ENCODE results near the gene CCDC88A. TPM values are rescaled to one million over a fixed set of nuclear protein-coding genes. Genes with fewer than 3 reads are reported as not detected.

The CCDC88A gene
- total and polyA plus RNA-seq, 2 donors (not counting 1 experiment from before 2014, with no cell fraction given) = 40.8 to 56.5 TPM

DNA sequence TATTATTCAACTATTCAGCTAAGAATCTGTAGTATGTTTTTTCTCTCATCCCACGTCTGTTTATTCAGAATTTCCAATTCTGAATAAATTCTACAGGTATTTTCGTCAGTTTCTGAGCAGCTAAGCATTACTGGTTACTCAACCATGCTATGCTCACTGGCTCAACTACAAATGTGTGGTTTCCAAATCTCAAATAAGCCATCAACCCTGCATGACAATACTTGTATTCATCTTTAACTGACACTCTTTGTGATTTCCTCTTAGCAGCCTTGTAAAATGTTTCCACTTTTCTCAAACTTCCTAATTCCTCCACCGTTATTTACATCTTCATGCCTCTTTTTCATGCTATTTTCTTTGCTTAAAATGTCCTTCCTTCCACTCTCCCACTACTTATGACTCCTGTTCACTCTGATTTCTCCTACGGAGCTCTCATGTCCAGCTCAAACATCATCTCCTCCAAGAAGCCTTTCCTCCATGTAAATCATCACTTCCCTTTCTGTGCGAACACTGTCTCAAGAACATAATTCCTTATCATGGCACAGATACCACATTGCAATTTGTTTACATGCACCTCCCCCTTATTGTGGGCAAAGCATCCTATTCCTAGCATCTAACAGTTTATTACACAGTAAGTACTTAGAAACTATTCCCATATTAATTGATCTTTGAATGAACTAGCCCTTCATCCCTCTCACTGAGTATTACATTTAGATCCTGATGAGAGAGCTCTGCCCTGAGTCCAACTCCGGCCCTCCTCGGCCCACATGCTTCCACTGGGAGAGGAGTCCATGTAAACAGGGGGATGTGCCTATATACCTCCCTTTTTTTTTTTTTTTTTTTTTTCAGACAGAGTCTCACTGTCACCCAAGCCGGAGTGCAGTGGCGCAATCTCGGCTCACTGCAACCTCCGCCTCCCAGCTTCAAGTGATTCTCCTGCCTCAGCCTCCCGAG lies 10.5 kb downstream of the CCDC88A start:
- H3K9me3 ChIP-seq (ENCODE audit: control insufficient read depth, insufficient read depth, low read depth, low read length) = no peaks in the 10 kb centered on the region
- peak overlapping the region; percentile 68 for H3K4me2 ChIP-seq (ENCODE audit: extremely low read depth, insufficient read depth, low read length)
- DNase-seq (ENCODE audit: low read depth in 2 of 2) = peak in 1 of 2 donors; percentile 74
- H4K20me1 ChIP-seq (ENCODE audit: control insufficient read depth, extremely low read depth, insufficient read depth, low read length) = no peaks in the 10 kb centered on the region
- peaks cover 5% of the 10 kb centered on the region for H3K36me3 ChIP-seq (ENCODE audit: control insufficient read depth, insufficient read depth, low read length)
- no peak for TF ChIP-seq EZH2 (IDR thresholded peaks at IDR 0.05; ENCODE audit: low read length, missing control alignments)
- TF ChIP-seq, protein P1, sequence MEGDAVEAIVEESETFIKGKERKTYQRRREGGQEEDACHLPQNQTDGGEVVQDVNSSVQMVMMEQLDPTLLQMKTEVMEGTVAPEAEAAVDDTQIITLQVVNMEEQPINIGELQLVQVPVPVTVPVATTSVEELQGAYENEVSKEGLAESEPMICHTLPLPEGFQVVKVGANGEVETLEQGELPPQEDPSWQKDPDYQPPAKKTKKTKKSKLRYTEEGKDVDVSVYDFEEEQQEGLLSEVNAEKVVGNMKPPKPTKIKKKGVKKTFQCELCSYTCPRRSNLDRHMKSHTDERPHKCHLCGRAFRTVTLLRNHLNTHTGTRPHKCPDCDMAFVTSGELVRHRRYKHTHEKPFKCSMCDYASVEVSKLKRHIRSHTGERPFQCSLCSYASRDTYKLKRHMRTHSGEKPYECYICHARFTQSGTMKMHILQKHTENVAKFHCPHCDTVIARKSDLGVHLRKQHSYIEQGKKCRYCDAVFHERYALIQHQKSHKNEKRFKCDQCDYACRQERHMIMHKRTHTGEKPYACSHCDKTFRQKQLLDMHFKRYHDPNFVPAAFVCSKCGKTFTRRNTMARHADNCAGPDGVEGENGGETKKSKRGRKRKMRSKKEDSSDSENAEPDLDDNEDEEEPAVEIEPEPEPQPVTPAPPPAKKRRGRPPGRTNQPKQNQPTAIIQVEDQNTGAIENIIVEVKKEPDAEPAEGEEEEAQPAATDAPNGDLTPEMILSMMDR (conservative IDR thresholded peaks at IDR 0.05 in 1 of 2, IDR thresholded peaks at IDR 0.05 in 1 of 2; ENCODE audit: low read depth in 1 of 2, low read length in 2 of 2) = no peak
- H3K9ac ChIP-seq (ENCODE audit: insufficient read depth, low read length) = no peak overlapping the region
- peak overlapping the region in 1 of 4 experiments; percentile 11 for H3K4me3 ChIP-seq (replicated peaks in 1 of 4; ENCODE audit: control extremely low read depth in 1 of 4, insufficient read depth in 1 of 4, low read depth in 3 of 4, low read length in 4 of 4)
- peaks cover 6% of the 10 kb centered on the region for H3K4me1 ChIP-seq (ENCODE audit: control insufficient read depth, extremely low read depth, insufficient read depth, low read length)
- no peak overlapping the region for H3K27ac ChIP-seq (ENCODE audit: insufficient read depth, low read length)
- H3K27me3 ChIP-seq (ENCODE audit: control insufficient read depth, insufficient read depth, low read length) = no peaks in the 10 kb centered on the region
- peaks cover 39% of the 10 kb centered on the region for H3K79me2 ChIP-seq (ENCODE audit: control insufficient read depth, insufficient read depth, low read length)
- no peak overlapping the region for H2AFZ ChIP-seq (ENCODE audit: low read length)

GRCh38 chr2:55408098-55408882 lies 11.4 kb downstream of the CCDC88A start:
- TF ChIP-seq, protein P1 (conservative IDR thresholded peaks at IDR 0.05 in 1 of 2, IDR thresholded peaks at IDR 0.05 in 1 of 2; ENCODE audit: low read depth in 1 of 2, low read length in 2 of 2) = no peak
- no peak for TF ChIP-seq EZH2 (IDR thresholded peaks at IDR 0.05; ENCODE audit: low read length, missing control alignments)
- Histone ChIP-seq H3K4me1 (ENCODE audit: control insufficient read depth, extremely low read depth, insufficient read depth, low read length) (peaks cover 6% of the 10 kb centered on the region), H3K27ac (ENCODE audit: insufficient read depth, low read length) (no peak overlapping the region), H4K20me1 (ENCODE audit: control insufficient read depth, extremely low read depth, insufficient read depth, low read length) (no peaks in the 10 kb centered on the region), H3K4me3 (replicated peaks in 1 of 4; ENCODE audit: control extremely low read depth in 1 of 4, insufficient read depth in 1 of 4, low read depth in 3 of 4, low read length in 4 of 4) (peak overlapping the region in 1 of 4 experiments; percentile 11), H3K27me3 (ENCODE audit: control insufficient read depth, insufficient read depth, low read length) (no peaks in the 10 kb centered on the region), H3K79me2 (ENCODE audit: control insufficient read depth, insufficient read depth, low read length) (peaks cover 30% of the 10 kb centered on the region), H3K4me2 (ENCODE audit: extremely low read depth, insufficient read depth, low read length) (peak overlapping the region; percentile 68), H2AFZ (ENCODE audit: low read length) (no peak overlapping the region), H3K36me3 (ENCODE audit: control insufficient read depth, insufficient read depth, low read length) (peaks cover 5% of the 10 kb centered on the region), H3K9ac (ENCODE audit: insufficient read depth, low read length) (no peak overlapping the region), H3K9me3 (ENCODE audit: control insufficient read depth, insufficient read depth, low read depth, low read length) (no peaks in the 10 kb centered on the region)
- DNase-seq (ENCODE audit: low read depth in 2 of 2) = peak; percentile 45 to 74

DNA sequence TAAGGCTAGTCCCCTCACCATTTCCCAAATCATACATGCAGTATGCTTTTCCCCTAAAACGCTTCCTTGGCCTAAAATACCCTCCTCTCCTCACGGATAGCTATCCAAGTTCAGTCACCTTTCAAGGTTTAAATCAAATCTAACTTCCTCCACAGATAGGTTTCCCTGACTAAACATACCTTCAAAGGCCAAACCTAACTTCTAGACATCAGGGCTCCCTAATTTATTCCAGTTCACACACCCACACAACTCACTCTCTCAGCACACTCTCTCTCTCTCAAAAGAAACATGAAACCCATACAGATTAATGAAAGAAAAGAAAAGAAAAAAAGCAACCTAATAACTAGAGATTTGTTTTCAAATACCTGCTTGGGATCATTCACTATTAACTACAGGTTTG lies 14.5 kb downstream of the CCDC88A start:
- no peak for DNase-seq (ENCODE audit: low read depth in 2 of 2)
- no peak overlapping the region for H3K27ac ChIP-seq (ENCODE audit: insufficient read depth, low read length)
- no peak overlapping the region for H3K9ac ChIP-seq (ENCODE audit: insufficient read depth, low read length)
- no peak overlapping the region for H3K4me2 ChIP-seq (ENCODE audit: extremely low read depth, insufficient read depth, low read length)
- peaks cover 2% of the 10 kb centered on the region for H3K36me3 ChIP-seq (ENCODE audit: control insufficient read depth, insufficient read depth, low read length)
- TF ChIP-seq EZH2 (IDR thresholded peaks at IDR 0.05; ENCODE audit: low read length, missing control alignments) = no peak
- TF ChIP-seq, protein P1 (conservative IDR thresholded peaks at IDR 0.05 in 1 of 2, IDR thresholded peaks at IDR 0.05 in 1 of 2; ENCODE audit: low read depth in 1 of 2, low read length in 2 of 2) = no peak
- peaks cover 16% of the 10 kb centered on the region for H3K79me2 ChIP-seq (ENCODE audit: control insufficient read depth, insufficient read depth, low read length)
- H3K27me3 ChIP-seq (ENCODE audit: control insufficient read depth, insufficient read depth, low read length) = no peaks in the 10 kb centered on the region
- no peak overlapping the region for H2AFZ ChIP-seq (ENCODE audit: low read length)
- no peak overlapping the region for H3K4me3 ChIP-seq (replicated peaks in 1 of 4; ENCODE audit: control extremely low read depth in 1 of 4, insufficient read depth in 1 of 4, low read depth in 3 of 4, low read length in 4 of 4)
- peaks cover 6% of the 10 kb centered on the region for H3K4me1 ChIP-seq (ENCODE audit: control insufficient read depth, extremely low read depth, insufficient read depth, low read length)
- no peaks in the 10 kb centered on the region for H4K20me1 ChIP-seq (ENCODE audit: control insufficient read depth, extremely low read depth, insufficient read depth, low read length)
- no peaks in the 10 kb centered on the region for H3K9me3 ChIP-seq (ENCODE audit: control insufficient read depth, insufficient read depth, low read depth, low read length)

Measured in fibroblast of lung (primary cell).